Keratinocyte (primary cell): Measurements from ENCODE around the gene TMEM139.

Source experiments
- CTCF ChIP-seq, 3 experiments: IDR thresholded peaks in 1 of 3; conservative IDR thresholded peaks in 1 of 3; optimal IDR thresholded peaks in 1 of 3; 2 replicates in 2 of 3; 3 replicates in 1 of 3; pipeline versions ENCODE3 to v1.5.1; 2011; ENCODE audit warnings: low read length in 3 of 3, mild to moderate bottlenecking in 3 of 3, moderate library complexity in 2 of 3, control low read depth in 1 of 3, inconsistent platforms in 1 of 3; ENCODE audit not compliant: insufficient read depth in 2 of 3; ENCODE audit errors: extremely low read depth in 1 of 3
- EZH2 ChIP-seq: IDR thresholded peaks from one replicate; pipeline ENCODE4 v1.6.1; 2012; ENCODE audit warnings: inconsistent platforms, mild to moderate bottlenecking, low read length, moderate library complexity

- TF ChIP-seq CTCF (optimal IDR thresholded peaks at IDR 0.05 in 1 of 3, IDR thresholded peaks at IDR 0.05 in 1 of 3, conservative IDR thresholded peaks at IDR 0.05 in 1 of 3; ENCODE audit: extremely low read depth in 1 of 3, insufficient read depth in 2 of 3, low read length in 3 of 3) (no peak), EZH2 (no peak)
Measured at GRCh38 chr7:143263266-143264195, 21.2 kb upstream of the TMEM139 start, which contains the start of gene GSTK1.
